SJSA1 (cell line): Measurements from ENCODE around the gene PRR19. TPM values are rescaled to one million over a fixed set of nuclear protein-coding genes. Genes with fewer than 3 reads are reported as not detected.

Experiments
- DNase-seq, 2 experiments: peaks; one replicate each; pipeline ENCODE4 v3.0.0-alpha.2; 2015 to 2020; ENCODE audit warnings: low spot score in 2 of 2, low read depth in 1 of 2
- H3K27ac ChIP-seq: fragments of 250-450 bp; sonication (Bioruptor Pico); 2 replicates; pipeline ENCODE4 v1.5.1; 2020; ENCODE audit warnings: mild to moderate bottlenecking, moderate library complexity
- H3K27me3 ChIP-seq: fragments of 250-450 bp; sonication (Bioruptor Pico); replicated peaks from 2 replicates; pipeline ENCODE4 v1.5.1; 2020; ENCODE audit warnings: mild to moderate bottlenecking, moderate library complexity
- H3K36me3 ChIP-seq: fragments of 250-450 bp; sonication (Bioruptor Pico); 2 replicates; pipeline ENCODE4 v1.5.1; 2020; ENCODE audit warnings: mild to moderate bottlenecking
- H3K4me1 ChIP-seq: fragments of 250-450 bp; sonication (Bioruptor Pico); replicated peaks from 2 replicates; pipeline ENCODE4 v1.6.1; 2021; ENCODE audit warnings: mild to moderate bottlenecking
- H3K4me3 ChIP-seq: fragments of 250-450 bp; sonication (Bioruptor Pico); 2 replicates; pipeline ENCODE4 v1.5.1; 2020; ENCODE audit warnings: mild to moderate bottlenecking
- H3K9me3 ChIP-seq: fragments of 250-450 bp; sonication (Bioruptor Pico); replicated peaks from 2 replicates; pipeline ENCODE4 v1.5.1; 2020; ENCODE audit warnings: mild to moderate bottlenecking
- total RNA-seq: library from RNA; depleted of rRNA; stranded (reverse); fragments of >200 nt; shearing (Covaris generic); gene quantifications from 2 replicates; pipeline ENCODE4 v1.2.3, GENCODE V29; 2014

The PRR19 gene
- total RNA-seq, 1 experiment from 2014 or later, result 0.55 TPM

DNA sequence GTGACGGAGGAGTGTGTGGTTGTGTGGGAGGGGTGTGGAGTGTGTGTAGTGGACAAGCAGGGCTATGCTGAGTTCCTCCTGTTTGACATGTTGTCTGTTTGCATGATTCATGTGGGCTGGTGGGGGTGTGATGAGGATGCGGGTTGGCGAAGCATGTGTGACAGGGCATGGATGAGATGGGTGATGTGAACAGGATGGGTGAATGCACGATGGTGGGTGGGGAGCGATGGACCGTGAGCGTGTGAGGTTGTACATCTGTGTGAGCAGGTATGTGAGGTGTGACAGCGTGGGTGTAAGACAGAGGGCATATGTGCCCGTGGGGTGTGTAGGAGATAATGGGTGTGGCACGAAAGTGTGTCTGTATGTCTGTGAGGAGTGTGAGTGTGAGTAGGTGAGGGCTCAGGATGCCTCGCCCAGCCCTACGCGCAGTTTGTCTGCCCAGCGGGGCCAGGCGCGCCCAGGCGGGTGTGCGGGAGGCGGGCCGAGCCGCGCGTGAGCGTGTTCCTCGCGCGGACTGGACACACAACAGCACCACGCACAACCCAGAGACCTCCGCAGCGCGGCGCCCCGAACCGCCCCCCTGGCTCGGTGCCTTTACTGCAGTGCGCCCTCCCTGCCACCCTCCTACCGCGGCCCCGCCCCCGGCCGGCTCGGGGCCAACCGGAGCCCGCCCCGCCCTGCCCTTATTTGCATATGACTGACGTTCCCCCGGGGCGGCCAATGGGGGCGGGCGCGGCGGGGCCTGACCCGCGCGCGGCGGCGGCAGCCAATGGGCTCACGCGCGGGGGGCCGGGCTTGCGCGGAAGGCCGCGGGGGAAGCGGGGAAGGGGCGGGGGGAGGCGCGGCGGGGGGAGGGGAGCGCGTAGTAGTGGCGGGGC lies 18.5 kb upstream of the PRR19 start:
- peak overlapping the region; percentile 78 for H3K27ac ChIP-seq
- peak overlapping the region; percentile 92 for H3K4me3 ChIP-seq
- H3K36me3 ChIP-seq, result peaks cover 33% of the 10 kb centered on the region
- peak; percentile 74 to 95 for DNase-seq
- peaks cover 56% of the 10 kb centered on the region for H3K4me1 ChIP-seq
- no peaks in the 10 kb centered on the region for H3K27me3 ChIP-seq
- H3K9me3 ChIP-seq, result 0 out of 2 replicates have a peak, but pooled peaks cover 2% of the 10 kb centered on the region

DNA sequence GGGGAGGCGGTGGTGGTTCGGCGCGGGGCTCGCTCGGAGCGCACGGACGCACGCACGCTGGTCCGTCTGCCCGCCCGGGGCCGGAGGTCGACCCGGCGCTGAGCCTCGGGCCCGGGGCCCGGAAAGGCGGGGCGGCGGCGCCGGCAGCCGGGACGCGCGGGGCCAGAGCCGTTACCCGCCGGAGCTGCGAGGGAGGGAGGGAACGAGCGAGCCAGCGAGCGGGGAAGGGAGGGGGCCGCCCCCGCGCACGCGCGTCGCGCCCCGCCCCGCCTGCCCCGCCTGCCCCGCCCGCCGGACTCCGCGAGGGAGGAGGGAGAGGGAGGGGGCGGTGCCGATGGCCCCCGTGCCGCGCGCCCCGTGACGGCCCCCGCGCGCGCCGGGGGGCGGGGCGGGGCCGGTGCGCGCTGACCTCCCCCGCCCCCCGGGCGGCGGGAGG lies 17.8 kb upstream of the PRR19 start:
- peak; percentile 25 to 82 for DNase-seq
- no peaks in the 10 kb centered on the region for H3K27me3 ChIP-seq
- peaks cover 53% of the 10 kb centered on the region for H3K4me1 ChIP-seq
- peak overlapping the region; percentile 92 for H3K4me3 ChIP-seq
- peak overlapping the region; percentile 78 for H3K27ac ChIP-seq
- H3K9me3 ChIP-seq, result 0 out of 2 replicates have a peak, but pooled peaks cover 2% of the 10 kb centered on the region
- H3K36me3 ChIP-seq, result peaks cover 39% of the 10 kb centered on the region

- Histone ChIP-seq H3K36me3 (peaks cover 40% of the 10 kb centered on the region), H3K4me3 (peak overlapping the region; percentile 92), H3K27me3 (no peaks in the 10 kb centered on the region), H3K9me3 (0 out of 2 replicates have a peak, but pooled peaks cover 2% of the 10 kb centered on the region), H3K4me1 (peaks cover 46% of the 10 kb centered on the region), H3K27ac (no peak overlapping the region)
- DNase-seq, result peak in 1 of 2 experiments; percentile 24
These were observed 17.2 kb upstream of the PRR19 start for GRCh38 chr19:42284591-42285341.

GRCh38 chr19:42285541-42285941 lies 16.4 kb upstream of the PRR19 start:
- Histone ChIP-seq H3K4me1 (peaks cover 41% of the 10 kb centered on the region), H3K4me3 (no peak overlapping the region)

DNA sequence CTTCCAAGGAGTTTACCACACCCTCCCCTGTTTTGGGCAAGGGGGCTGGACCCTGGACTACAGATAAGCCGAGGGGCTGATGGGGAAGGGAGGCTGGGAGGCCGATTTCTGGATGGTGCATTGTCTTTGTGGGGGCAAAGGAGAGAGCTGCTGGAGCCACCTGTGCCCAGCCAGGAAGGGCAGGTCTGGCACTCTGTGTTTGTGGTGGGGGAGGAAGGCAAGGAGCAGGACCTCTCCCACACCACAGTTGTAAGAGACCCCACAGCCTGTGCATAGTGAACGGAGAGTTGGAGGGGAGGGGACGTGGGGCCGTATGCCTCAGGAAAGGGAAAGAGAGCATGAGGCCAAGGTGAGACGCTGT lies 16.0 kb upstream of the PRR19 start:
- no peaks in the 10 kb centered on the region for H3K27me3 ChIP-seq
- no peak for DNase-seq
- peaks cover 52% of the 10 kb centered on the region for H3K36me3 ChIP-seq
- H3K27ac ChIP-seq, result no peak overlapping the region
- no peak overlapping the region for H3K4me3 ChIP-seq
- 0 out of 2 replicates have a peak, but pooled peaks cover 2% of the 10 kb centered on the region for H3K9me3 ChIP-seq
- peaks cover 39% of the 10 kb centered on the region for H3K4me1 ChIP-seq

More at GRCh38 chr19:42285541-42285941, 16.4 kb upstream of the PRR19 start:
- no peak for DNase-seq
- H3K27ac ChIP-seq, result no peak overlapping the region
- H3K9me3 ChIP-seq, result 0 out of 2 replicates have a peak, but pooled peaks cover 2% of the 10 kb centered on the region
- H3K27me3 ChIP-seq, result no peaks in the 10 kb centered on the region
- peaks cover 48% of the 10 kb centered on the region for H3K36me3 ChIP-seq

GRCh38 chr19:42286349-42287016 lies 15.4 kb upstream of the PRR19 start:
- H3K27ac ChIP-seq, result no peak overlapping the region
- no peaks in the 10 kb centered on the region for H3K27me3 ChIP-seq
- H3K4me1 ChIP-seq, result peaks cover 34% of the 10 kb centered on the region
- H3K4me3 ChIP-seq, result no peak overlapping the region
- DNase-seq, result no peak
- 0 out of 2 replicates have a peak, but pooled peaks cover 2% of the 10 kb centered on the region for H3K9me3 ChIP-seq
- H3K36me3 ChIP-seq, result peaks cover 57% of the 10 kb centered on the region

DNA sequence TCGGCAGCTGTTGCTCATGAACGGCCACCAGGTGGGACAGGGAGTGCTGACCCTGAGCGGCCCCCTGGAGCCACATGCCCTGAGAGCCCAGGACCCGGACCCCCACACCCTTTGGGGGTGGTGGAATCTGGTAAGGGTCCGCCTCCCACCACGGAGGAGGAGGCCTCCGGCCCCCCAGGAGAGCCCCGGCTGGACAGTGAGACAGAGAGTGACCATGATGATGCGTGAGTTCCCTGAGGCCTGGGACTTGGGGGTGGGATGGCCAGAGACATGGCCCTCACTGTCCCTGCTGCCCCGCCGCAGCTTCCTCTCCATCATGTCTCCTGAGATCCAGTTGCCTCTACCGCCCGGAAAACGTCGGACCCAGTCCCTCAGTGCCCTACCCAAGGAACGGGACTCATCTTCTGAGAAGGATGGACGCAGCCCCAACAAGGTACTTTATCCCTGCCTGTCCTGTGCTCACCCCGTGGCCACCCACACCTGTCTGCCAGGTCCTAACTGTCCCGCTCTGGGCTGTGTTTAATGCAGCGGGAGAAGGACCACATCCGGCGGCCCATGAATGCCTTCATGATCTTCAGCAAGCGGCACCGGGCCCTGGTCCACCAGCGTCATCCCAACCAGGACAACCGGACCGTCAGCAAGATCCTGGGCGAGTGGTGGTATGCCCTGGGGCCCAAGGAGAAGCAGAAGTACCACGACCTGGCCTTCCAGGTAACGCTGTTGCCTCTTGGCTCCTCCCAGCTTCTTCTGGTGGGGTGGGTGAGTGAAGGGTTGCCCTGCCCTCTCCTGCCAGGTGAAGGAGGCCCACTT lies 14.7 kb upstream of the PRR19 start:
- DNase-seq, result no peak
- Histone ChIP-seq H3K4me3 (no peak overlapping the region), H3K4me1 (peaks cover 27% of the 10 kb centered on the region), H3K27ac (no peak overlapping the region), H3K36me3 (peaks cover 65% of the 10 kb centered on the region), H3K9me3 (0 out of 2 replicates have a peak, but pooled peaks cover 2% of the 10 kb centered on the region), H3K27me3 (no peaks in the 10 kb centered on the region)

- Histone ChIP-seq H3K4me1 (peaks cover 21% of the 10 kb centered on the region), H3K4me3 (no peak overlapping the region)
These were observed 14.2 kb upstream of the PRR19 start for GRCh38 chr19:42287827-42288107.

DNA sequence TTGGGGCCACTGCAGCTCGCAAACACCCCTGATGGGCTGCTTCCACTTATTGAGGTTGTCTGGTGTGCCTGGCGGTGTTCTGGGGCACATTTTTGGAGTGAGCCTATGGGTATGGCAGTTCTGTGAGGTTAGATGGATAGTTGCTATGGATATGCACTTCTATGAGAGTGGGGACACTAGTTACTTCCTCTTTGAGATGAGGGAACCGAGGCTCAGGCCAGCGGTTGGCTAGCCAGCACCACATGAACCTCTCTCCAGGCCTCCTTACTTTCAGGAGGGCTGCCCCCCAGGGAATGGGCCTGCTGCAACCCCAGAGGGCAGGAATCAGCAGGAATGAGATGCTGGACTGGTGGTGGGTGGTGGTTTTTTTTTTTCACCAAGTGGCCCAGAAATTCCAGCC lies 13.5 kb upstream of the PRR19 start:
- Histone ChIP-seq H3K36me3 (peaks cover 76% of the 10 kb centered on the region), H3K4me3 (no peak overlapping the region), H3K27ac (no peak overlapping the region), H3K27me3 (no peaks in the 10 kb centered on the region), H3K4me1 (peaks cover 15% of the 10 kb centered on the region), H3K9me3 (0 out of 2 replicates have a peak, but pooled peaks cover 2% of the 10 kb centered on the region)
- no peak for DNase-seq

More at GRCh38 chr19:42287827-42288107, 14.2 kb upstream of the PRR19 start:
- Histone ChIP-seq H3K27ac (no peak overlapping the region), H3K27me3 (no peaks in the 10 kb centered on the region), H3K36me3 (peaks cover 70% of the 10 kb centered on the region), H3K9me3 (0 out of 2 replicates have a peak, but pooled peaks cover 2% of the 10 kb centered on the region)
- DNase-seq, result no peak

DNA sequence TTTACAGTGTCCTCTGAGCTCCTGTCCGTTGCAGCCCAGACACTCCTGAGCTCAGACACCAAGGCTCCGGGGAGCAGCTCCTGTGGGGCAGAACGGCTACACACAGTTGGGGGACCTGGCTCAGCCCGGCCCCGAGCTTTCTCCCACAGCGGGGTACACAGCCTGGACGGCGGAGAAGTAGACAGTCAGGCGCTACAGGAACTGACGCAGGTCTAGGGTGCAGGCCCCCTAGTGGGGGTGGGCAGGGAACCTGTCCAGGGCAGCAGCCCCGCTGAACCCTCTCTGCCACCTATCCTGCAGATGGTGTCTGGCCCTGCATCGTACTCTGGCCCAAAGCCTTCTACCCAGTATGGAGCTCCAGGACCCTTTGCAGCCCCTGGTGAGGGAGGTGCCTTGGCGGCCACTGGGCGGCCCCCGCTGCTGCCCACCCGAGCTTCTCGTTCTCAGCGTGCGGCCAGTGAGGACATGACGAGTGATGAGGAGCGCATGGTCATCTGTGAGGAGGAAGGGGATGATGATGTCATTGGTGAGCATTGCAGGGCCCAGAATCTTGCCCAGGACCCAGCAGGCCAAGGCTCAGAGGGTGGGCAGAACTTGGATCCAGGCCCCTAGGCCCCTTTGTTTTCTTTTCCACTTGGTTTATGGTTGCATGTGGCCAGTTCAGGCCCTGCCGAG lies 12.9 kb upstream of the PRR19 start:
- peaks cover 13% of the 10 kb centered on the region for H3K4me1 ChIP-seq
- H3K4me3 ChIP-seq, result no peak overlapping the region
- H3K27ac ChIP-seq, result no peak overlapping the region
- H3K9me3 ChIP-seq, result 0 out of 2 replicates have a peak, but pooled peaks cover 2% of the 10 kb centered on the region
- H3K27me3 ChIP-seq, result no peaks in the 10 kb centered on the region
- peaks cover 83% of the 10 kb centered on the region for H3K36me3 ChIP-seq
- no peak for DNase-seq

DNA sequence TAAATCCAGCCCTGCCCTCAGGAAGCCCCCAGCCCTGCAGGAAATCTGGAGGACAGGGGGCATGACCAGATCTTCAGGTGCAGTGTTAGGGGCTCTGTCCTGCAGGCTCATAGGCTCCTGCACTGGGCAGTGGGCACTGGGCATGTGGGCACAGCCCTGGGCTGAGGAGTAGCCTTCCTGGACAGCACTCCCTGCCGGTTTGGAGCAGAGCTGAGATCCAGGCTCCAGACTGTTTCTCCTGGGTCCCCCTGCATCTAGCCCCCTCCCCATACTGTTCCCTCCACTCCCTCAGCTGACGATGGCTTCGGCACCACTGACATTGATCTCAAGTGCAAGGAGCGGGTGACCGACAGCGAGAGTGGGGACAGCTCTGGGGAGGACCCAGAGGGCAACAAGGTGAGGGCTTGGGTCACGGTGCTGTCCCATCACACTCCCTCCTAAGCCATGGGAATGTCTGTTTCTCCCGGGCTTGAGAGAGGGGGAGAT lies 12.3 kb upstream of the PRR19 start:
- no peak for DNase-seq
- Histone ChIP-seq H3K27me3 (no peaks in the 10 kb centered on the region), H3K4me1 (peaks cover 11% of the 10 kb centered on the region), H3K9me3 (0 out of 2 replicates have a peak, but pooled peaks cover 1% of the 10 kb centered on the region), H3K27ac (no peak overlapping the region), H3K36me3 (peaks cover 89% of the 10 kb centered on the region), H3K4me3 (no peak overlapping the region)

- no peak overlapping the region for H3K4me3 ChIP-seq
- no peaks in the 10 kb centered on the region for H3K27me3 ChIP-seq
- DNase-seq, result no peak
- no peaks in the 10 kb centered on the region for H3K9me3 ChIP-seq
- H3K36me3 ChIP-seq, result peaks cover 90% of the 10 kb centered on the region
- peaks cover 6% of the 10 kb centered on the region for H3K4me1 ChIP-seq
- no peak overlapping the region for H3K27ac ChIP-seq
These were observed 11.8 kb upstream of the PRR19 start for GRCh38 chr19:42290136-42290522.
